COLO668 (cell line): ENCODE data around the gene CAMTA1.

Experiments
- DNase-seq: peaks from one replicate; lab custom pipeline; 2025; ENCODE audit not compliant: unreplicated experiment; lab: John Stamatoyannopoulos, UW

The CAMTA1 gene

GRCh38 chr1:7436056-7437005, 651.1 kb downstream of the CAMTA1 start:
- no peak for DNase-seq

GRCh38 chr1:7437036-7437435, 651.8 kb downstream of the CAMTA1 start:
- DNase-seq: no peak

GRCh38 chr1:7437608-7438395, 652.5 kb downstream of the CAMTA1 start:
- no peak for DNase-seq

- no peak for DNase-seq
These were observed 653.1 kb downstream of the CAMTA1 start for GRCh38 chr1:7438396-7438785.

- DNase-seq: no peak
These were observed 653.8 kb downstream of the CAMTA1 start for GRCh38 chr1:7438921-7439655.

- DNase-seq: peak; percentile 57
These were observed 654.9 kb downstream of the CAMTA1 start for GRCh38 chr1:7440154-7440553.

- no peak for DNase-seq
These were observed 656.0 kb downstream of the CAMTA1 start for GRCh38 chr1:7441143-7441841.

- no peak for DNase-seq
These were observed 656.8 kb downstream of the CAMTA1 start for GRCh38 chr1:7442036-7442435.

- DNase-seq: no peak
These were observed 657.7 kb downstream of the CAMTA1 start for GRCh38 chr1:7442918-7443317.

GRCh38 chr1:7444363-7444762, 659.1 kb downstream of the CAMTA1 start:
- DNase-seq: no peak

- peak; percentile 74 for DNase-seq
These were observed 661.8 kb downstream of the CAMTA1 start for GRCh38 chr1:7447093-7447492.

GRCh38 chr1:7447736-7448135, 662.5 kb downstream of the CAMTA1 start:
- DNase-seq: peak; percentile 52

GRCh38 chr1:7448986-7449385, 663.7 kb downstream of the CAMTA1 start:
- DNase-seq: no peak

- DNase-seq: no peak
These were observed 664.5 kb downstream of the CAMTA1 start for GRCh38 chr1:7449750-7450149.

GRCh38 chr1:7450838-7451237, 665.6 kb downstream of the CAMTA1 start:
- DNase-seq: peak; percentile 54

- DNase-seq: no peak
These were observed 667.8 kb downstream of the CAMTA1 start for GRCh38 chr1:7453038-7453437.

GRCh38 chr1:7454052-7454815, 669.0 kb downstream of the CAMTA1 start:
- peak; percentile 64 for DNase-seq

GRCh38 chr1:7454895-7455784, 669.9 kb downstream of the CAMTA1 start:
- DNase-seq: no peak
